ENCODE measurements around the gene DNAH7. TPM values are rescaled to one million over a fixed set of nuclear protein-coding genes. Genes with fewer than 3 reads are reported as not detected.

DNAH7 gene
- total RNA-seq, 1 experiment from 2014 or later: 0.09 TPM

DNA sequence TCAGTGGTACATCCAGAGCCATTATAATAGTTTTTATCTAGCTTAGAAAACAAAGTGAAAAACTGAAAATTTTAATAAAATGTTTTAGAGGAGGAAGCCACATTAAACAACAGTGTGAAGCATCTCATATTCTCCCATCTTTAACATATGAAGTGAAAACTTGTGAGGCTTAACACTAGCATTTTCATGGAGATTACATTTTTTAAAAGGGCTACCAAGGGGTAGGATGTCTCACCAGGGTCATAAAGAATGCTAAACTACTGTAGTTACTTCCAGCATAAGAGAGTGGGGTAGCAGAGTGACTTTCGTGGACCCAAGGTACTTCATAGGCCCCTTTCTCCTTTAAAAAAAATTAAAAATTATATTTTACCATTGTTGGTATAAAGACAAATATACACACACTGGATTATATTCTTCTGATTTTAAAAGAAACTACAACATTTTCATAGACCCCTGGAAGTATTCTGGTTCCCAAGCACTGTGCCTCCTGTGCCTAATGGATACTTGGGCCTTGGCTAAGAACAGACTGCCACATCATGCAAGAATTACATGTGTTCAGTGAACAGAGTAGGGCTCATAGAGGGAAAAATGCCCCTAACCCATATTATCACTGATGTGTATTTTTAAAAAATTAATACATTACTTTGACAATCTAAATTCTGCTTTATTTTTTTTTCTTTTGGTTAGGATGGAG, 263.2 kb downstream of the DNAH7 start:
- no peak overlapping the region for H4K5ac ChIP-seq (ENCODE audit: insufficient read length, low read depth, low read length)
- DNase-seq: no peak
- Mint-ChIP-seq H3K9me3 (no peaks in the 10 kb centered on the region), H3K4me3 (no peak overlapping the region; a peak in 1 of 5 replicates), H3K36me3 (ENCODE audit: insufficient read depth in 1 of 3, low read depth in 3 of 3) (no peaks in the 10 kb centered on the region), H3K4me1 (peaks cover 52 to 60% of the 10 kb centered on the region in 2 experiments), H3K27me3 (ENCODE audit: low read depth) (no peaks in the 10 kb centered on the region), H3K27ac (peak overlapping the region; percentile 80 to 96 (median 91); a peak in 6 of 7 replicates)
- H3K27me3 ChIP-seq (ENCODE audit: insufficient read depth, low read length): no peaks in the 10 kb centered on the region
- peak overlapping the region; percentile 43 for H3K4me2 ChIP-seq (ENCODE audit: insufficient read depth, insufficient read length, low read length)
- no peak overlapping the region for H3K23ac ChIP-seq (ENCODE audit: insufficient read length, low read depth, low read length)
- no peak overlapping the region for H3K14ac ChIP-seq (ENCODE audit: insufficient read depth, low read length)
- H2BK15ac ChIP-seq (ENCODE audit: low read depth, low read length): no peak overlapping the region
- no peaks in the 10 kb centered on the region for H3K79me2 ChIP-seq (ENCODE audit: insufficient read depth, low read length)
- H2AK5ac ChIP-seq (ENCODE audit: insufficient read length, low read length): no peak overlapping the region
- H3K56ac ChIP-seq (ENCODE audit: insufficient read length, low read depth, low read length): no peak overlapping the region
- H3K23me2 ChIP-seq (ENCODE audit: insufficient read length, low read depth, low read length, poor library complexity, severe bottlenecking): no peaks in the 10 kb centered on the region
- no peak overlapping the region for H3K18ac ChIP-seq (ENCODE audit: insufficient read length, low read depth, low read length)
- H2BK120ac ChIP-seq (ENCODE audit: low read depth, low read length, poor library complexity, severe bottlenecking): no peak overlapping the region
- H3K4ac ChIP-seq (ENCODE audit: low read depth, low read length): no peak overlapping the region
- no peak overlapping the region for H2BK20ac ChIP-seq (ENCODE audit: low read depth, low read length, poor library complexity, severe bottlenecking)
- no CpG with 5 or more reads among the region's 1 CpG for WGBS (ENCODE audit: extremely low coverage, insufficient read length, low lambda C conversion rate)
- H2AFZ ChIP-seq (ENCODE audit: low read length): no peak overlapping the region
- H4K8ac ChIP-seq (replicated peaks; ENCODE audit: insufficient read length, low read depth, low read length): no peak overlapping the region
- no peak overlapping the region for H3T11ph ChIP-seq (ENCODE audit: low read length)
- H2BK5ac ChIP-seq (ENCODE audit: insufficient read length, low read length): no peak overlapping the region
- TF ChIP-seq, protein P1, sequence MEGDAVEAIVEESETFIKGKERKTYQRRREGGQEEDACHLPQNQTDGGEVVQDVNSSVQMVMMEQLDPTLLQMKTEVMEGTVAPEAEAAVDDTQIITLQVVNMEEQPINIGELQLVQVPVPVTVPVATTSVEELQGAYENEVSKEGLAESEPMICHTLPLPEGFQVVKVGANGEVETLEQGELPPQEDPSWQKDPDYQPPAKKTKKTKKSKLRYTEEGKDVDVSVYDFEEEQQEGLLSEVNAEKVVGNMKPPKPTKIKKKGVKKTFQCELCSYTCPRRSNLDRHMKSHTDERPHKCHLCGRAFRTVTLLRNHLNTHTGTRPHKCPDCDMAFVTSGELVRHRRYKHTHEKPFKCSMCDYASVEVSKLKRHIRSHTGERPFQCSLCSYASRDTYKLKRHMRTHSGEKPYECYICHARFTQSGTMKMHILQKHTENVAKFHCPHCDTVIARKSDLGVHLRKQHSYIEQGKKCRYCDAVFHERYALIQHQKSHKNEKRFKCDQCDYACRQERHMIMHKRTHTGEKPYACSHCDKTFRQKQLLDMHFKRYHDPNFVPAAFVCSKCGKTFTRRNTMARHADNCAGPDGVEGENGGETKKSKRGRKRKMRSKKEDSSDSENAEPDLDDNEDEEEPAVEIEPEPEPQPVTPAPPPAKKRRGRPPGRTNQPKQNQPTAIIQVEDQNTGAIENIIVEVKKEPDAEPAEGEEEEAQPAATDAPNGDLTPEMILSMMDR (conservative IDR thresholded peaks at IDR 0.05): no peak
- peaks cover 8% of the 10 kb centered on the region; the same call in 1 of the 2 replicates for H3K4me1 ChIP-seq (ENCODE audit: insufficient read depth, low read length)
- no peaks in the 10 kb centered on the region for H4K20me1 ChIP-seq (ENCODE audit: control insufficient read depth, insufficient read depth, insufficient read length)
- H3K79me1 ChIP-seq (ENCODE audit: insufficient read depth, low read depth, low read length, poor library complexity, severe bottlenecking): no peaks in the 10 kb centered on the region
- no peak overlapping the region for H4K91ac ChIP-seq (ENCODE audit: insufficient read length, low read depth, low read length)
- H3K9ac ChIP-seq (ENCODE audit: extremely low read depth, insufficient read length, low read length): no peak overlapping the region
- no peak overlapping the region for H2BK12ac ChIP-seq (ENCODE audit: insufficient read length, low read depth, low read length)
- peak overlapping the region; percentile 61 for H3K27ac ChIP-seq (ENCODE audit: insufficient read length, low read depth, low read length)
- H3K9me3 ChIP-seq (ENCODE audit: control insufficient read depth, low read depth, low read length): no peaks in the 10 kb centered on the region

All from H9 (cell line).